GM20000 (cell line): ENCODE data around the gene SGF29.

ENCODE experiments used
- DNase-seq: peaks from one replicate; pipeline ENCODE4 v3.0.0; 2012; ENCODE audit warnings: low spot score
- TF ChIP-seq, protein P1 (sequence below): IDR thresholded peaks from 2 replicates; pipeline ENCODE4 v1.5.1; 2012; ENCODE audit warnings: mild to moderate bottlenecking, control low read depth; ENCODE audit errors: extremely low read depth, missing control alignments

Gene SGF29

DNA sequence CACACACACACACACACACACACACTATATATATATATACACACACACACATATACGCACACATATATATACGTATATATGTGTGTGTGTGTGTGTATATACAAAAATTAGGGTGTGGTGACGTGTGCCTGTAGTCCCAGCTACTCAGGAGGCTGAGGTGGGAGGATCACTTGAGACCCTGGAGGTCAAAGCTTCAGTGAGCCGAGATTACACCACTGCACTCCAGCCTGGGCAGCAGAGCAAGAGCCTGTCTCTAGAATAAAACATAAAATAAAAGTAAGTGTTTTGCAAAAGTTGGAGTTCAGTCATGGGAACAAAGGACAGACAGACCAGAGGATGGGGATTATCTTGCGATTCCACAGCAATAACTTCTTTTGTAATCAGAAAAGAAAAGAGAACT, 25.7 kb upstream of the SGF29 start:
- TF ChIP-seq, protein P1, sequence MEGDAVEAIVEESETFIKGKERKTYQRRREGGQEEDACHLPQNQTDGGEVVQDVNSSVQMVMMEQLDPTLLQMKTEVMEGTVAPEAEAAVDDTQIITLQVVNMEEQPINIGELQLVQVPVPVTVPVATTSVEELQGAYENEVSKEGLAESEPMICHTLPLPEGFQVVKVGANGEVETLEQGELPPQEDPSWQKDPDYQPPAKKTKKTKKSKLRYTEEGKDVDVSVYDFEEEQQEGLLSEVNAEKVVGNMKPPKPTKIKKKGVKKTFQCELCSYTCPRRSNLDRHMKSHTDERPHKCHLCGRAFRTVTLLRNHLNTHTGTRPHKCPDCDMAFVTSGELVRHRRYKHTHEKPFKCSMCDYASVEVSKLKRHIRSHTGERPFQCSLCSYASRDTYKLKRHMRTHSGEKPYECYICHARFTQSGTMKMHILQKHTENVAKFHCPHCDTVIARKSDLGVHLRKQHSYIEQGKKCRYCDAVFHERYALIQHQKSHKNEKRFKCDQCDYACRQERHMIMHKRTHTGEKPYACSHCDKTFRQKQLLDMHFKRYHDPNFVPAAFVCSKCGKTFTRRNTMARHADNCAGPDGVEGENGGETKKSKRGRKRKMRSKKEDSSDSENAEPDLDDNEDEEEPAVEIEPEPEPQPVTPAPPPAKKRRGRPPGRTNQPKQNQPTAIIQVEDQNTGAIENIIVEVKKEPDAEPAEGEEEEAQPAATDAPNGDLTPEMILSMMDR = no peak
- DNase-seq = no peak

DNA sequence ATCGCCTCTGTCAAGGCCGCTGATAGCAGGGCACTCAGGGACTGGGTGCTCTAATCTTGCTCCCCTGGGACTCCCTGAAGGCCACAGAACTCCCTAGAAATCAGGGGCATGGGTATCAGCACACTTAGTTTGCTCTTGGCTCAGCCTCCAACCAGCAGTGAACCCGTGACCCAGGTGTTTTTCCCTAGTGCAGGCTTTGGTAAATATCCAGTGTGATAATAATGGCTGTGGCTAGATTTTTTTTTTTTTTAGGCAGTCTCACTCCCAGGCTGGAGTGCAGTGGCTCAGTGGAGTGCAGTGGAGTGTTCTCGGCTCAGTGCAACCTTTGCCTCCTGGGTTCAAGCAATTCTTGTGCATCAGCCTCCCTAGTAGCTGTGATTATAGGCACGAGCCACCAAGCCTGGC, 25.3 kb upstream of the SGF29 start:
- TF ChIP-seq, protein P1 = no peak
- DNase-seq = no peak

DNA sequence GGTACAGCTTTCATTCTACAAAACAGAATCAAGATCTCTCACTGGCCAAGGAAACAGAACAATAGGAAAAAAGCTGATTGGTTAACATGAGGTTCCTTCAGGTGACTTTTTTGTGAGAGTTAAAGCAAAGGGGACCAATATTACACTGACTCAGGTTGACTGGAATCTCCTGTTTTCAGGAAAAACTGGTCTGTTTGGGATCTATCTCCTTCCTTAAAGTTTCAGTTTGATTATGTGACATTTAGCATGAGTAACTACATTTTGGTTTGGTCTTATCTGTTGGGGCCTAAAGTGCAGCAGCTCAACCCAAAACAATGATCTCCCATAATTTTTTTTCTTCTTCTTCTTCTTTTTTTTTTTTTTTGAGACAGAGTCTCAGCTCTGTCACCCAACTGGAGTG, 24.6 kb upstream of the SGF29 start:
- no peak for DNase-seq
- TF ChIP-seq, protein P1 = no peak

DNA sequence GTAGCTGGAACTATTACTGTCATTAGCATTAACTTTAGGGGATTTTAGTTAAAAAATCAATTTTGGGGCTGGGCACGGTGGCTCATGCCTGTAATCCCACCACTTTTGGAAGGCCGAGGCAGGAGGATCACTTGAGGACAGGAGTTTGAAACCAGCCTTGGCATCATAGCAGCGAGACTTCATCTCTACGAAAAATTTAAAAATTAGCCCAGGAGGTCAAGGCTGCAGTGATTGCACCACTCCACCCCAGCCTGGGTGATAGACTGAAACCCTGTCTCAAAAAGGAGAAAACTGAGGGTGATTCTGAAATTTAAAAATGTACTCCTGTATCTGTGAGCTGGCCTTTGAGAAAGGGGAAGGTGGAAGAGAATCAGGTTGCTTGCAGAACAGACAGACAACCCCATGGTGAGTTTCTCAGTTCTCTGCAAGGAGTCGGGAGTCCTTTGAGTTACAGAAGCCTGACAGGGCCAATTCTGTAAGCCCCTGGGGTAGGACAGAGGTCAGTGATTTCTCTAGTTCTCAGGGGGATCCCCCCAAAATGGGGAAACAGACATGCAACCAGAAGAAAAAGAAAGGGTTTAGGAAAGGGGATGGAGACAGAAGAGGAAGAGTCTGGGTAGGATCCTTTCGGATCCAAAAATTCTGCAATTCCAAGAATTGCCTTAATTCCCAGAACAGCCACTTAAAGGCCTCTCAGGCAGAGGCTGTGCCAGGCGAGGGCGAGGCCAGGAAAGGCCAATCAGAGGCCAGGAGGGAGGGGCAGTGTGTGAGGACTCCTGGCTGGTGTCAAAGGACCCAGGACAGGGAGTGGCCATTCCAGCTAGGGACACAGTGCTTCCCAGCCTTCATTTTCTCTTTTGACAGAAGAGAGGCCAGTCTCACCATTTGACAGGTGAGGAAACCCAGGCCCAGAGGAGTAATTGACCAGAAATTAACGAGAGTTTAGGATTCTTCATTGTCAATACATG, 21.7 kb upstream of the SGF29 start:
- no peak for DNase-seq
- TF ChIP-seq, protein P1 = no peak

DNA sequence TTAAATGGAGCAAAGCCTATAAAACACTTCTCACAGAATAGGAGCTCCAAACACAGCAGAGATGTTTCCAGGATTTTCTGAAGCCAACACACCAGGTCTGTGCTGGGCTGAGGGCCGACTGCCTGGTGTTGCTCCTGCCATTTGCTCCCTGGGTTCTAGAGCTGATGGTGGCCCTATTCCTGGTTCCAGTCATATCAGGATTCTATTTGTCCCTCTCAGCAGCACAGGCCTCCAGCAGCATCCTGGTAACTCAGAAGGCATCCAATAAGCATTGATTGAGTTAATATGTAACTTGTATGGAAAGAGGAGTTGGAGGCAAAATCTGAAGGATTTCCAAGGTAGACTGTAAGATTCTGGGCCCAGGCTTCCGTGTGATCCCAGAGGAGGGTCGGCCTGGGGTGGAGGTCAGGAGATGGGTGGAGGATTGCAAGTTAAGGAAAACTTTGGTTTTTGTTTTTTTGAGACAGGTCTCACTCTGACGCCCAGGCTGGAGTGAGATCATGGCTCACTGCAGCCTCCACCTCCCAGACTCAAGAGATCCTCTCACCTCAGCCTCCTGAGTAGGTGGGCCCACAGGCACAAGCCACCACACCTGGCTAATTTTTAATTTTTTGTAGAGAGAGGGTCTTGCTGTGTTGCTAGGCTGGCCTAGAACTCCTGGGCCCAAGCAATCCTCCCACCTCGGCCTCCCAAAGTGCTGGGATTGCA, 20.6 kb upstream of the SGF29 start:
- no peak for DNase-seq
- TF ChIP-seq, protein P1 = no peak

DNA sequence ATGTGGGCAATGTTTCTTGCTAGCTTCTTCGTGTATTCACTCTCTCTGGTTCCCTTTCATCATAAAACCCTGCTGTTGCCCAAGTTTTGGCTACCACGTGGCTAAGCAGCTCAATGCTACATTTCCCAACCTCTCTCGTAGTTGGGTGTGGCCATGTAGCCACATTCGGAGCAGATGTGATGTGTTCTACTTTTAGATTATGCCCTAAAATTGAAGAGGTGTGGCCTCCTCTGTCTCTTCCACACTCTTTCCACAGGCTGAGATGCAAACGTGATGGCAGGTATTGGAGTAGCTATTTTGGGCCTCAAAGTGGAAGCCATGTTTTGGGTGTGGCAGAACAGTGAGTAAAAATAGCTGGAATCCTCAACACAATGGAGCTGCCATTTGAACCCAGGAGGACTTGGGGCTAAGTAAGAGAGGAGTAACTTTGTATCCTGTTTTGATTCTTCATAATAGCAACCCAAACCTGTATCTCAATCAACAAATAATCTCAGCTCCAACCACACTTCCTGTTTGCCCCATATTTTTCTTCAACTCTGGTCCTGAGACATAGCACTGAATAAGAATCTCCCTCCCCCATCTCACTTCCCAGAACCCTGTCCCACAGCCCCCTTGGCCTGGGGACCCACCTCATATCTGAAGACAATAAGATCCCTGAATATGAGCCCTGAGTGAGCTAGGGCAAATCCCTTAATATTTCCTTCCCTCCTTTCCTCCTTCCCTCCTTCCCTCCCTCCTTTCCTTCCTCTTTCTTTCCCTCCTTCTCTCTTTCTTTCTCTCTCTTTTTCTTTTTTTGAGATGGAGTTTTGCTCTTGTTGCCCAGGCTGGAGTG, 19.0 kb upstream of the SGF29 start:
- no peak for DNase-seq
- TF ChIP-seq, protein P1 = no peak

DNA sequence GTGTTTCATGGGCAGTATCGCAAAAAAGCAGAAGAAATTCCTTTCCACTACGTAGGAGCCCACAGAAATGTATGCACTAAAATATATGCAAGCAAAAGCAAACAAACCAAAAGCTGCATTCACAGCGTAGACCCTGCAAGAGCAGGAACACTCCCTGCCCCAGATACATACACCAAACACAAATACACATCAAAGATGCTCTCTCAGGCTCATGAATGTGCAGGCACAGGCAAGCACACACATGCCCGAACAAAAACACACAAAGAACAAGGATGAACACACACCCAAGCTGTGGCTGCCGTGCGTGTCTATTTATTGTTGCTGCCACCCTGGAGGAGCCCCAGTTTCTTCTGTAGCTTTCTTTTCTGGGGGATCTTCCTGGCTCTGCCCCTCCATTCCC, 16.6 kb upstream of the SGF29 start:
- TF ChIP-seq, protein P1 = no peak
- no peak for DNase-seq
